ELR (cell line): Measurements from ENCODE around the gene TESMIN.
A peak's percentile ranks its signal among the peaks of the same experiment; 100 is the strongest.

Source experiments
- DNase-seq: peaks from one replicate; pipeline ENCODE4 v3.0.0-alpha.2; 2015; ENCODE audit warnings: low read depth

The TESMIN gene

GRCh38 chr11:68709062-68709461 is 42.3 kb downstream of the TESMIN start:
- DNase-seq = no peak

GRCh38 chr11:68707527-68707926 is 43.8 kb downstream of the TESMIN start:
- DNase-seq = no peak

- DNase-seq = peak; percentile 12
Measured at GRCh38 chr11:68704887-68705286, 46.4 kb downstream of the TESMIN start.

GRCh38 chr11:68698993-68699392 is 52.3 kb downstream of the TESMIN start:
- DNase-seq = no peak

- DNase-seq = no peak
Measured at GRCh38 chr11:68695531-68695930, 55.8 kb downstream of the TESMIN start.

GRCh38 chr11:68694431-68695297 is 56.7 kb downstream of the TESMIN start:
- no peak for DNase-seq

GRCh38 chr11:68693484-68693882 is 57.8 kb downstream of the TESMIN start:
- DNase-seq = no peak

- no peak for DNase-seq
Measured at GRCh38 chr11:68692871-68693483, 58.3 kb downstream of the TESMIN start.

- DNase-seq = no peak
Measured at GRCh38 chr11:68692115-68692514, 59.2 kb downstream of the TESMIN start.

- DNase-seq = no peak
Measured at GRCh38 chr11:68691402-68691784, 59.9 kb downstream of the TESMIN start.

- DNase-seq = peak; percentile 27
Measured at GRCh38 chr11:68690671-68691401, 60.5 kb downstream of the TESMIN start.

GRCh38 chr11:68689737-68690625 is 61.3 kb downstream of the TESMIN start:
- DNase-seq = no peak

- no peak for DNase-seq
Measured at GRCh38 chr11:68688881-68689280, 62.4 kb downstream of the TESMIN start.

GRCh38 chr11:68687986-68688385 is 63.3 kb downstream of the TESMIN start:
- DNase-seq = no peak

GRCh38 chr11:68687311-68687710 is 64.0 kb downstream of the TESMIN start:
- no peak for DNase-seq

- DNase-seq = no peak
Measured at GRCh38 chr11:68686486-68686885, 64.8 kb downstream of the TESMIN start.

GRCh38 chr11:68685656-68686380 is 65.5 kb downstream of the TESMIN start:
- no peak for DNase-seq

- DNase-seq = no peak
Measured at GRCh38 chr11:68684385-68685356, 66.6 kb downstream of the TESMIN start, which contains the start of gene GAL. Gene GAL (plus strand): TSS chr11:68684544. CDS start chr11:68684924, 380 bp downstream.

- DNase-seq = no peak
Measured at GRCh38 chr11:68683536-68684384, 67.6 kb downstream of the TESMIN start.
